22Rv1 (cell line): ENCODE results near the gene PTPRD.

Source experiments
- ZFX ChIP-seq: fragments of 450-650 bp; IDR thresholded peaks from 2 replicates; pipeline ENCODE4 v1.6.1; 2017; ENCODE audit warnings: antibody characterized with exemption, borderline replicate concordance
- TF ChIP-seq, protein P1 (sequence below): fragments of 450-650 bp; IDR thresholded peaks from 2 replicates; pipeline ENCODE4 v1.5.1; 2017; ENCODE audit warnings: mild to moderate bottlenecking

DNA sequence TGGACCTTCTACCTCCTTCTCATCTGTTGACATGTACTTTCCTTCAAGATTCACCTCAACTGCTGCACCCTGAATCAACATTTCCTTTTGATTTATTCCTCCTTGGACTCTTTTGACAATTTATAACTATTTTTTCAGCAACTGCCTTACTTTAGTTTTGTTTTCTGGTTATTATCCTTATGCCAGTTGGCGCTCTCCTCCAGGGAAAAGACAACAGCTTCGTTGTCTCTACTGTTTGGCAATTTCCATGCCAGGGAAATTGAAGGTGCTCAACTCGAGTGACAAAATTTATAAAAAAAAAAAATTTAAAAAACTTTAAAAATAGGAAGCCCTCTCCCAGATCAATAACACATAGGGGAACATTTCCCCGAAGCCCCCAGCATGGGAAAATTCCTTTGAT is 2264.0 kb downstream of the PTPRD start:
- TF ChIP-seq, protein P1, sequence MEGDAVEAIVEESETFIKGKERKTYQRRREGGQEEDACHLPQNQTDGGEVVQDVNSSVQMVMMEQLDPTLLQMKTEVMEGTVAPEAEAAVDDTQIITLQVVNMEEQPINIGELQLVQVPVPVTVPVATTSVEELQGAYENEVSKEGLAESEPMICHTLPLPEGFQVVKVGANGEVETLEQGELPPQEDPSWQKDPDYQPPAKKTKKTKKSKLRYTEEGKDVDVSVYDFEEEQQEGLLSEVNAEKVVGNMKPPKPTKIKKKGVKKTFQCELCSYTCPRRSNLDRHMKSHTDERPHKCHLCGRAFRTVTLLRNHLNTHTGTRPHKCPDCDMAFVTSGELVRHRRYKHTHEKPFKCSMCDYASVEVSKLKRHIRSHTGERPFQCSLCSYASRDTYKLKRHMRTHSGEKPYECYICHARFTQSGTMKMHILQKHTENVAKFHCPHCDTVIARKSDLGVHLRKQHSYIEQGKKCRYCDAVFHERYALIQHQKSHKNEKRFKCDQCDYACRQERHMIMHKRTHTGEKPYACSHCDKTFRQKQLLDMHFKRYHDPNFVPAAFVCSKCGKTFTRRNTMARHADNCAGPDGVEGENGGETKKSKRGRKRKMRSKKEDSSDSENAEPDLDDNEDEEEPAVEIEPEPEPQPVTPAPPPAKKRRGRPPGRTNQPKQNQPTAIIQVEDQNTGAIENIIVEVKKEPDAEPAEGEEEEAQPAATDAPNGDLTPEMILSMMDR: no peak
- no peak for TF ChIP-seq ZFX
